H1 (cell line): ENCODE measurements around the gene HPD. TPM values are rescaled to one million over a fixed set of nuclear protein-coding genes. Genes with fewer than 3 reads are reported as not detected.

Experiments
- BCL11A ChIP-seq, 2 experiments: IDR thresholded peaks; one replicate each; pipeline ENCODE4 v1.6.1; 2011; ENCODE audit warnings: low read depth in 2 of 2, low read length in 2 of 2, mild to moderate bottlenecking in 2 of 2
- CTBP2 ChIP-seq: IDR thresholded peaks from 2 replicates; pipeline ENCODE4 v1.7.0; 2011; ENCODE audit warnings: borderline replicate concordance, mild to moderate bottlenecking, moderate library complexity, mixed read lengths, low read length; ENCODE audit not compliant: insufficient read depth, insufficient read length
- GABPA ChIP-seq: IDR thresholded peaks from 2 replicates; pipeline ENCODE4 v1.6.1; 2011; ENCODE audit warnings: mild to moderate bottlenecking, low read length, moderate library complexity, borderline replicate concordance; ENCODE audit not compliant: insufficient read depth
- RFX5 ChIP-seq: IDR thresholded peaks from 2 replicates; pipeline ENCODE4 v1.6.1; 2011; ENCODE audit warnings: low read depth, low read length, improper control_type of control experiment, borderline replicate concordance
- SIN3A ChIP-seq, 2 experiments: IDR thresholded peaks in 1 of 2; conservative IDR thresholded peaks in 1 of 2; 2 replicates each; pipeline ENCODE4 v1.6.1; 2011 to 2012; ENCODE audit warnings: low read length in 2 of 2, improper control_type of control experiment in 1 of 2, low read depth in 1 of 2, mild to moderate bottlenecking in 1 of 2
- SIRT6 ChIP-seq: IDR thresholded peaks from one replicate; pipeline ENCODE4 v1.7.1; 2012; ENCODE audit warnings: low read length, inconsistent platforms
- USF2 ChIP-seq: IDR thresholded peaks from 2 replicates; pipeline ENCODE4 v1.6.1; 2011; ENCODE audit warnings: low read length, improper control_type of control experiment
- polyA plus RNA-seq, 7 experiments: library from polyadenylated mRNA; depleted of rRNA in 3 of 7; stranded (reverse) in 5 of 7; unstranded in 2 of 7; fragments of >200 nt in 5 of 7; fragments of 200-250 nt in 2 of 7; gene quantifications; 1 replicate in 5 of 7; 2 replicates in 1 of 7; 4 replicates in 1 of 7; pipeline versions ENCODE4 v1.2.1 to v1.2.3, GENCODE V29; 2011 to 2013; ENCODE audit warnings: missing spikeins in 2 of 7, mixed read lengths in 2 of 7
- total RNA-seq: library from RNA; stranded (reverse); fragmentation: NEBNext Ultra II Directional; extraction: Animal tissue kit (Norgen Biotek cat#: 25700); gene quantifications from 2 replicates; pipeline ENCODE4 v1.2.1, GENCODE V29; 2021
- TF ChIP-seq, protein P1 (sequence below): fragments of 300-600 bp; sonication (generic); IDR thresholded peaks from 2 replicates; pipeline ENCODE4 v1.7.1; 2012; ENCODE audit warnings: low read length, moderate library complexity, mild to moderate bottlenecking, inconsistent platforms; ENCODE audit not compliant: insufficient replicate concordance

The HPD gene
- total and polyA plus RNA-seq, 2 of the 8 experiments (the other 6 are each of a cell fraction or from before 2014, with no cell fraction given), result 0.48 to 0.56 TPM

GRCh38 chr12:121799842-121800693 is 58.6 kb downstream of the HPD start (continued):
- TF ChIP-seq SIN3A (conservative IDR thresholded peaks at IDR 0.05 in 1 of 2, IDR thresholded peaks at IDR 0.05 in 1 of 2; ENCODE audit: low read depth in 1 of 2, low read length in 2 of 2) (0 out of 4 replicates have a peak, but pooled peaks have one; percentile 29 to 53), GABPA (no peak), USF2 (no peak), SIRT6 (no peak), BCL11A (IDR thresholded peaks at IDR 0.05; ENCODE audit: low read depth in 2 of 2, low read length in 2 of 2) (no peak), RFX5 (no peak), CTBP2 (no peak)
- TF ChIP-seq, protein P1, sequence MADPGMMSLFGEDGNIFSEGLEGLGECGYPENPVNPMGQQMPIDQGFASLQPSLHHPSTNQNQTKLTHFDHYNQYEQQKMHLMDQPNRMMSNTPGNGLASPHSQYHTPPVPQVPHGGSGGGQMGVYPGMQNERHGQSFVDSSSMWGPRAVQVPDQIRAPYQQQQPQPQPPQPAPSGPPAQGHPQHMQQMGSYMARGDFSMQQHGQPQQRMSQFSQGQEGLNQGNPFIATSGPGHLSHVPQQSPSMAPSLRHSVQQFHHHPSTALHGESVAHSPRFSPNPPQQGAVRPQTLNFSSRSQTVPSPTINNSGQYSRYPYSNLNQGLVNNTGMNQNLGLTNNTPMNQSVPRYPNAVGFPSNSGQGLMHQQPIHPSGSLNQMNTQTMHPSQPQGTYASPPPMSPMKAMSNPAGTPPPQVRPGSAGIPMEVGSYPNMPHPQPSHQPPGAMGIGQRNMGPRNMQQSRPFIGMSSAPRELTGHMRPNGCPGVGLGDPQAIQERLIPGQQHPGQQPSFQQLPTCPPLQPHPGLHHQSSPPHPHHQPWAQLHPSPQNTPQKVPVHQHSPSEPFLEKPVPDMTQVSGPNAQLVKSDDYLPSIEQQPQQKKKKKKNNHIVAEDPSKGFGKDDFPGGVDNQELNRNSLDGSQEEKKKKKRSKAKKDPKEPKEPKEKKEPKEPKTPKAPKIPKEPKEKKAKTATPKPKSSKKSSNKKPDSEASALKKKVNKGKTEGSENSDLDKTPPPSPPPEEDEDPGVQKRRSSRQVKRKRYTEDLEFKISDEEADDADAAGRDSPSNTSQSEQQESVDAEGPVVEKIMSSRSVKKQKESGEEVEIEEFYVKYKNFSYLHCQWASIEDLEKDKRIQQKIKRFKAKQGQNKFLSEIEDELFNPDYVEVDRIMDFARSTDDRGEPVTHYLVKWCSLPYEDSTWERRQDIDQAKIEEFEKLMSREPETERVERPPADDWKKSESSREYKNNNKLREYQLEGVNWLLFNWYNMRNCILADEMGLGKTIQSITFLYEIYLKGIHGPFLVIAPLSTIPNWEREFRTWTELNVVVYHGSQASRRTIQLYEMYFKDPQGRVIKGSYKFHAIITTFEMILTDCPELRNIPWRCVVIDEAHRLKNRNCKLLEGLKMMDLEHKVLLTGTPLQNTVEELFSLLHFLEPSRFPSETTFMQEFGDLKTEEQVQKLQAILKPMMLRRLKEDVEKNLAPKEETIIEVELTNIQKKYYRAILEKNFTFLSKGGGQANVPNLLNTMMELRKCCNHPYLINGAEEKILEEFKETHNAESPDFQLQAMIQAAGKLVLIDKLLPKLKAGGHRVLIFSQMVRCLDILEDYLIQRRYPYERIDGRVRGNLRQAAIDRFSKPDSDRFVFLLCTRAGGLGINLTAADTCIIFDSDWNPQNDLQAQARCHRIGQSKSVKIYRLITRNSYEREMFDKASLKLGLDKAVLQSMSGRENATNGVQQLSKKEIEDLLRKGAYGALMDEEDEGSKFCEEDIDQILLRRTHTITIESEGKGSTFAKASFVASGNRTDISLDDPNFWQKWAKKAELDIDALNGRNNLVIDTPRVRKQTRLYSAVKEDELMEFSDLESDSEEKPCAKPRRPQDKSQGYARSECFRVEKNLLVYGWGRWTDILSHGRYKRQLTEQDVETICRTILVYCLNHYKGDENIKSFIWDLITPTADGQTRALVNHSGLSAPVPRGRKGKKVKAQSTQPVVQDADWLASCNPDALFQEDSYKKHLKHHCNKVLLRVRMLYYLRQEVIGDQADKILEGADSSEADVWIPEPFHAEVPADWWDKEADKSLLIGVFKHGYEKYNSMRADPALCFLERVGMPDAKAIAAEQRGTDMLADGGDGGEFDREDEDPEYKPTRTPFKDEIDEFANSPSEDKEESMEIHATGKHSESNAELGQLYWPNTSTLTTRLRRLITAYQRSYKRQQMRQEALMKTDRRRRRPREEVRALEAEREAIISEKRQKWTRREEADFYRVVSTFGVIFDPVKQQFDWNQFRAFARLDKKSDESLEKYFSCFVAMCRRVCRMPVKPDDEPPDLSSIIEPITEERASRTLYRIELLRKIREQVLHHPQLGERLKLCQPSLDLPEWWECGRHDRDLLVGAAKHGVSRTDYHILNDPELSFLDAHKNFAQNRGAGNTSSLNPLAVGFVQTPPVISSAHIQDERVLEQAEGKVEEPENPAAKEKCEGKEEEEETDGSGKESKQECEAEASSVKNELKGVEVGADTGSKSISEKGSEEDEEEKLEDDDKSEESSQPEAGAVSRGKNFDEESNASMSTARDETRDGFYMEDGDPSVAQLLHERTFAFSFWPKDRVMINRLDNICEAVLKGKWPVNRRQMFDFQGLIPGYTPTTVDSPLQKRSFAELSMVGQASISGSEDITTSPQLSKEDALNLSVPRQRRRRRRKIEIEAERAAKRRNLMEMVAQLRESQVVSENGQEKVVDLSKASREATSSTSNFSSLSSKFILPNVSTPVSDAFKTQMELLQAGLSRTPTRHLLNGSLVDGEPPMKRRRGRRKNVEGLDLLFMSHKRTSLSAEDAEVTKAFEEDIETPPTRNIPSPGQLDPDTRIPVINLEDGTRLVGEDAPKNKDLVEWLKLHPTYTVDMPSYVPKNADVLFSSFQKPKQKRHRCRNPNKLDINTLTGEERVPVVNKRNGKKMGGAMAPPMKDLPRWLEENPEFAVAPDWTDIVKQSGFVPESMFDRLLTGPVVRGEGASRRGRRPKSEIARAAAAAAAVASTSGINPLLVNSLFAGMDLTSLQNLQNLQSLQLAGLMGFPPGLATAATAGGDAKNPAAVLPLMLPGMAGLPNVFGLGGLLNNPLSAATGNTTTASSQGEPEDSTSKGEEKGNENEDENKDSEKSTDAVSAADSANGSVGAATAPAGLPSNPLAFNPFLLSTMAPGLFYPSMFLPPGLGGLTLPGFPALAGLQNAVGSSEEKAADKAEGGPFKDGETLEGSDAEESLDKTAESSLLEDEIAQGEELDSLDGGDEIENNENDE, result peak; percentile 58
